Measurements from ENCODE around the gene DOK4.

DNA sequence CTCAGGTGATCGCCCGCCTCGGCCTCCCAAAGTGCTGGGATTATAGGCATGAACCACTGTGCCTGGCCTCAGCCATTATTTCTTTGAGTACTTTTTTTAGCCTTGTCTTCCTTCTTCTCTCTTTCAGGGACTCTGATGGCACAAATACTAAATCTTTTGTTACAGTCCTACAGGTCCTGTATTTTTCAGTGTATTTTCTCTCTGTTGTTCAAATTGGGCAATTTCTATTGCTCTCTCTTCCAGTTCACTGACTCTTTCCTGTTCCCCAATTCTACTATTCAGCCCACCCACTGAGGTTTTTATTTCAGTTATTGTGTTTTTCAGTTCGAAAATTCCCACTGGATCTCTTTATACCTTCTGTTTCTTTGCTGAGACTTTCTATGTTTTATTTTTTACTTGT is 7.5 kb upstream of the DOK4 start:
- TF ChIP-seq, protein P1, sequence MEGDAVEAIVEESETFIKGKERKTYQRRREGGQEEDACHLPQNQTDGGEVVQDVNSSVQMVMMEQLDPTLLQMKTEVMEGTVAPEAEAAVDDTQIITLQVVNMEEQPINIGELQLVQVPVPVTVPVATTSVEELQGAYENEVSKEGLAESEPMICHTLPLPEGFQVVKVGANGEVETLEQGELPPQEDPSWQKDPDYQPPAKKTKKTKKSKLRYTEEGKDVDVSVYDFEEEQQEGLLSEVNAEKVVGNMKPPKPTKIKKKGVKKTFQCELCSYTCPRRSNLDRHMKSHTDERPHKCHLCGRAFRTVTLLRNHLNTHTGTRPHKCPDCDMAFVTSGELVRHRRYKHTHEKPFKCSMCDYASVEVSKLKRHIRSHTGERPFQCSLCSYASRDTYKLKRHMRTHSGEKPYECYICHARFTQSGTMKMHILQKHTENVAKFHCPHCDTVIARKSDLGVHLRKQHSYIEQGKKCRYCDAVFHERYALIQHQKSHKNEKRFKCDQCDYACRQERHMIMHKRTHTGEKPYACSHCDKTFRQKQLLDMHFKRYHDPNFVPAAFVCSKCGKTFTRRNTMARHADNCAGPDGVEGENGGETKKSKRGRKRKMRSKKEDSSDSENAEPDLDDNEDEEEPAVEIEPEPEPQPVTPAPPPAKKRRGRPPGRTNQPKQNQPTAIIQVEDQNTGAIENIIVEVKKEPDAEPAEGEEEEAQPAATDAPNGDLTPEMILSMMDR (IDR thresholded peaks at IDR 0.05; ENCODE audit: extremely low read depth in 1 of 2, insufficient read depth in 1 of 2, low read depth in 1 of 2, low read length in 2 of 2), result no peak
- no peak for TF ChIP-seq POLR2A (IDR thresholded peaks at IDR 0.05; ENCODE audit: low read depth, low read length)
- TF ChIP-seq EZH2 (IDR thresholded peaks at IDR 0.05; ENCODE audit: borderline replicate concordance, low read depth, low read length, severe bottlenecking), result no peak
- no peak for TF ChIP-seq POLR2AphosphoS5 (IDR thresholded peaks at IDR 0.05; ENCODE audit: insufficient read depth, low read depth, low read length)
- no peak for TF ChIP-seq MYC (IDR thresholded peaks at IDR 0.05; ENCODE audit: low read depth, low read length)
- TF ChIP-seq, protein P2, sequence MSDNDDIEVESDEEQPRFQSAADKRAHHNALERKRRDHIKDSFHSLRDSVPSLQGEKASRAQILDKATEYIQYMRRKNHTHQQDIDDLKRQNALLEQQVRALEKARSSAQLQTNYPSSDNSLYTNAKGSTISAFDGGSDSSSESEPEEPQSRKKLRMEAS (IDR thresholded peaks at IDR 0.05; ENCODE audit: insufficient read depth, insufficient read length), result no peak
- no peak for TF ChIP-seq FOS (IDR thresholded peaks at IDR 0.05; ENCODE audit: borderline replicate concordance, insufficient read depth, low read length)

Data from endothelial cell of umbilical vein (primary cell).